IPS-11a (cell line): ENCODE results near the gene BIRC6.
"Not testable (repeated sequence)": the region's sequence is repeated elsewhere in the genome, so short reads cannot be mapped to it uniquely, and the experiment has no call there.

Experiments
- H3K4me3 ChIP-seq: one replicate; pipeline ENCODE4 v1.5.1; 2013; ENCODE audit warnings: low read depth, low read length, control low read depth

Gene BIRC6

DNA sequence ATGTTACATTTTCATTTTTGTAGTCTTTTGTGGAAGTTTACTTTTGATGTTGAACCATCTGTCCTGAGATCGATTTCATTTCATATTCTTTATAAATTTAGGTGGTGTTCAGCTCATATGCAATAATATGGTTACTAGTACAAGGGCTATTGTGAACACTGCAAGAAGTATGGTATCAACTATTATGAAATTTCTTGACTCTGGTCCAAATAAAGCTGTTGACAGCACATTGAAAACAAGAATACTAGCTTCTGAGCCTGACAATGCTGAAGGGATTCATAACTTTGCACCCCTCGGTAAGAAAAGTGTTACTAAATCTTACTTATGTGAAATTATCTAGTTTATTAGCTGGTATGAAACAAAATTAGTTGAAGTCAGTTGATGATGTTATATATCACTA, 146.1 kb downstream of the BIRC6 start:
- H3K4me3 ChIP-seq: no peak overlapping the region

DNA sequence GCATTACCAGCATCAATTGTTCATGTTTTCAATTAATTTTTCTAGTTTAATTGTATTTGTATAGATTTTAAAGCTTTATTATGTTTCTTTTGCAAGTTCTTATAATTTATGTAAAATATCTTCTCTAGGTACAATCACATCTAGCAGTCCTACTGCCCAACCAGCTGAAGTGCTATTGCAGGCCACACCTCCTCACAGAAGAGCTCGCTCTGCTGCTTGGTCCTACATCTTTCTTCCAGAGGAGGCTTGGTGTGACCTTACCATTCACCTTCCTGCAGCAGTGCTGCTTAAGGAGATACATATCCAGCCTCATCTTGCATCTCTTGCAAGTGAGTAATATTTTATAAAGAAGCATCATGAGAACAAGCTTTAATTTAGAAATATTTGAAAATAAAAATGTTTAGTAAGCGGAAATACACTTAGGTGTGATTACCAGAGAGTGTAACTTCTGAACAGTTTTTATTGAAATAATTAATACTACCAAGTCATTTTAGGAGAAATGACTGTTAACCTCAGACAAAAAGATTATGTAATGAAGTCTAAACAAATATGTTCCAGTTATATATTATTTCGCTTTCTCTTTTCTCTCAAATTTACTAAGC, 148.2 kb downstream of the BIRC6 start:
- no peak overlapping the region for H3K4me3 ChIP-seq

DNA sequence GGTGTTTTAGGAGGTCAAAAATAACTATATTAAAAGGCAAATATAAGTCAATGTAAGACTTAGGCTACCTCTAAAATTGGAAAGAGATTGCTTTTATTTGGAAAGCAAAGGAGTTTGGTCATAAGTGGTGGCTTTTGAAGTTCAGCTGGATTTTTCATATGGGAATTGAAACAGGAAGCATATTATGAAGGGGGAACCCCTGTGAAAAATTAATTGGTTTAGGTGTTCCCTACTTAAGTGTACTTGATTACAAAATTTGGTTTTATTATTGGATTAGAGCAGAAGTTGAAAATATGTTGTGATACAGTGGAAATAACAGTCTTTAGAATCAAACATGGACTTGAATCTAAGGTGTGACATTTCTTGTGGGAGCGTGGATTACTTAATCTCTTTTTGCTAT, 149.6 kb downstream of the BIRC6 start:
- H3K4me3 ChIP-seq: no peak overlapping the region

DNA sequence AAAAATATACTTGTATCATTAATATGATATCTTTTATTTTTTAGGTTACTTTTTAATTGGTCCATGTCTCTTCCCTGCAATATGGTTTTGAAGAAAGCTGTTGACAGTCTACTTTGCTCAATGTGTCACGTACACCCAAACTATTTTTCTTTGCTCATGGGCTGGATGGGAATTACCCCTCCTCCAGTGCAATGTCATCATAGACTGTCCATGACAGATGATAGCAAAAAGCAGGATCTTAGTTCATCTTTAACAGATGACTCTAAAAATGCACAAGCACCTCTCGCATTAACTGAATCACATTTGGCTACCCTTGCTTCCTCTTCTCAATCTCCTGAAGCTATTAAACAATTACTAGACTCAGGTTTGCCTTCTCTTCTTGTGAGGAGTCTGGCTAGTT, 158.1 kb downstream of the BIRC6 start:
- H3K4me3 ChIP-seq: no peak overlapping the region

DNA sequence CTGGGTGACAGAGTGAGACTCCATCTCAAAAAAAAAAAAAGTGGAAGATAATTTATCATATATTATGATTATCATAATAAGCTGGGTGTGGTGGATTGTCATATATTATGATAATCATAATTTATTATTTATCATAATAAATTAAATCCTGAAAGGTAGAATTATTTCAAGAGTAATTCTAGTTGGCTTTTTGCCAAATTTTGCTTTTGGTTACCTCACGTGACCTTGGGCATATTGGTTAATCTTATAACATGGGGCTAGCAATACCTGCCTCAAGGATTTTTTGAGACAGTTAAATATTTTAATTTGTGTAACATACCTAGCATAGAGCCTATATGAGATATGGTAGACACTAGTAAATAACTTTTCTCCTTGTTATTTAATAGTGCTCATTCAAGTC, 159.7 kb downstream of the BIRC6 start:
- H3K4me3 ChIP-seq: no peak overlapping the region

DNA sequence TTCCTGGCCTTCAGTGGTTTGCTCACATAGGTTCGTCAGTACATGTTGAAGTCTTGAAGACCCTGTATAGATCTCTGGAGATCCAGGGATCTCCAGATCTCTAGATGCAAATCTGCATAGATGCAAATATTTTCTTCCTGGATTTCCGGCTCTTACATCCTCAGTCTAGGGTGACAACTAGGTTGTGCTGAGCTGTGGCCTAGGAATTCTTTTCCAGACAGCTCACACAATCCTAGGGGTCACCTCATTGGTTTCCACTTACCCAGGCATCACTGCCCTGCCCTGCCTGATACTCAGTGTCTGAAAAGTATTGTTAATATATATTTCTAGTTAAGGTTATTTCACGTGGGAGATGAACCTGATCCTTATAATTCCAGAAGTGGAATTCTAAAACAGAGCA, 165.9 kb downstream of the BIRC6 start:
- H3K4me3 ChIP-seq: no peak overlapping the region

DNA sequence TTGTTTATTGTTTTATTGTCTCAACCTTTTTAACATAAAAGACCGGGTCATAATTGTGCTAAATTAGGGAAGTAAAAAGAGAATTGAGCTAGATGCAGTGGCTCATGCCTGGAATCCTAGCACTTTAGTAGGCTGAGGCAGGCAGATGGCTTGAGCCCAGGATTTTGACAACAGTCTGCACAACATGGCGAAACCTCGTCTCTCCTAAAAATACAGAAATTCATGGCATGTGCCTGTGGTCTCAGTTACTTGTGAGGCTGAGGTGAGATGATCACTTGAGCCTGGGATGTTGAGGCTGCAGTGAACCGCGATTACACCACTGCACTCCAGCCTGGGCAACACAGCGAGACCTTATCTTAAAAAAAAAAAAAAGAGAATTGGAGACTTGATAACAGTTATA, 166.9 kb downstream of the BIRC6 start:
- H3K4me3 ChIP-seq: no peak overlapping the region

DNA sequence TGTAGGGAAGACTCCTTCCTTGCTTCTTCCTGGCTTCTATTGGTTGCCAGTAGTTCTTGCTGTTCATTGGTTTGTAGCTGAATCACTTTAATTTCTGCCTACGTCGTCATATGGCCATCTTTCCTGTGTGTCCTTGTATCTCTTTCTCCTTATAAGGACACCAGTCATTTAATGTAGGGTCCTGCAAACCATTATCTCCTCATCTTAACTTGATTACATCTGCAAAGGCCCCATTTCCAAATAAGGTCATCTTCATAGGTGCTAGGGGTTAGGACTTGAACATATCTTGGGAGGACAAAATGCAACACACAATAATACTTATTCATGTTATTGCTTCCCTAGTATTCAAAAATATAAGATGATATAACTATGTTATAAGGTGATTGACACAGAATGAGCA, 175.5 kb downstream of the BIRC6 start:
- no peak overlapping the region for H3K4me3 ChIP-seq

DNA sequence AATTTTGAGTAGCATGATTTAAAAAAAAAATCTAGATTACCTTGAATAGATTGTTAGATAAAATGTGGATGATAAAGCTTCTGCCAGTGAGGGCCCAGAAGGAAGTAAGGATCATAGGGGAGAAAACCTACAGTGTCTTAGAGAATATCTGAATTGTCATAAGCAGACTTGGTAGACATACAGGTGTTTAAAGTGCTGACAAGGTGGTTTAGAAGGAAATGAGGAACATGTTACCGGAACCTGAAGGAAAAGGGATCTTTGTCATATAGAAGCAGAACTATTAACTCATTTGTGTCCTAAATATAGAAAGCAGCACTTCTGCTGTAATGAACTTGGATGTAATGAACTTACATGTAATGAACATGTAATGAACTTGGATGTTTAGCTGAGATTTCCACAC, 176.1 kb downstream of the BIRC6 start:
- H3K4me3 ChIP-seq: no peak overlapping the region

DNA sequence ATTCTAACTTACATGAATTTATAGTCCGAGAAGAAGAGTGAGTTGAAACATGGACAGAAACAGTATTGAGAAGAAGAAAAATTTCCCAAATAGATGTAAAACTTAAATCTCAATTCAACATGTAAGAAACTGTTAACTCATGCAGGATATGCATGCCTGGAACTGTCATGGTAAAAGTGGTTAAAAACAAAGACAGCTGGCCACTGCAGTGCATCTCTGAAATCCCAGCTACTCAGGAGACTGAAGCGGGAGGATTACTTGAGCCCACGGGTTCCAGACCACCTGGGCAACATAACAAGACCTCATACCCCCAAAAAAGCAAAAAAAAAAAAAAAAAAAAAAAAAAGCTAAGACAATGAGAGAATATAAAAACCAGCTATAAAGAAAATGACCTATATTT, 178.0 kb downstream of the BIRC6 start:
- no peak overlapping the region for H3K4me3 ChIP-seq

DNA sequence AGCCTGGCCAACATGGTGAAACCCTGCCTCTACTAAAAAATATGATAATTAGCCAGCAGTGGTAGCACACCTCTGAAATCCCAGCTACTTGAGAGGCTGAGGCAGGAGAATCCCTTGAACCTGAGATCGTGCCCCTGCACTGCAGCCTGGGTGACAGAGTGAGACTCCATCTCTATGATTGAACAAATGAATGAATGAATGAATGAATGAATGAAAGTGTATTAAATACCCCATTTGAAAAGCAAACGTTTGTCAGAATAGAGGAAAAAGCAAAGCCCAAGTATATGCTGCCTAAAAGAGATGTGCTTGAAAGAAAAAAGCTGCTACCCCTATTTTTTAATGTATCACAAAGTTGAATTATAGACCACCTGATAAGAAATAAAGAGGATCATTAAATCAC, 181.9 kb downstream of the BIRC6 start:
- no peak overlapping the region for H3K4me3 ChIP-seq

DNA sequence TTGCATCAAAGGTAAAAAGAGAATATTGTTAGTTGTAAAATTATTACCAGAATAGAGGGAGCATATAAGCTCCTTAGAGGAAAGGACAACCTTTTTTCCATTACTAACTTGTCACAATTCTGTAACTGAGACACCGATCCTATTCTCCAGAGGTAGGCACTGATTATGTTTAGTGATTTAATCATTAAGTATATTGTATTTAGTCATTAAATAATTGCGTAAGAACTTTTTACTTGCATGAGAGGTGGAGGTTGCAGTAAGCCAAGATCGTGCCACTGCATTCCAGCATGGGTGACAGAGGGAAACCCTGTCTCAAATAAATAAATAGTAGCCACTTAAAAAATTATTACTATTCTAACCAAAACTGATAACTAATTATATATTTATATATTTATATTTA, 195.7 kb downstream of the BIRC6 start:
- H3K4me3 ChIP-seq: not testable (repeated sequence)

DNA sequence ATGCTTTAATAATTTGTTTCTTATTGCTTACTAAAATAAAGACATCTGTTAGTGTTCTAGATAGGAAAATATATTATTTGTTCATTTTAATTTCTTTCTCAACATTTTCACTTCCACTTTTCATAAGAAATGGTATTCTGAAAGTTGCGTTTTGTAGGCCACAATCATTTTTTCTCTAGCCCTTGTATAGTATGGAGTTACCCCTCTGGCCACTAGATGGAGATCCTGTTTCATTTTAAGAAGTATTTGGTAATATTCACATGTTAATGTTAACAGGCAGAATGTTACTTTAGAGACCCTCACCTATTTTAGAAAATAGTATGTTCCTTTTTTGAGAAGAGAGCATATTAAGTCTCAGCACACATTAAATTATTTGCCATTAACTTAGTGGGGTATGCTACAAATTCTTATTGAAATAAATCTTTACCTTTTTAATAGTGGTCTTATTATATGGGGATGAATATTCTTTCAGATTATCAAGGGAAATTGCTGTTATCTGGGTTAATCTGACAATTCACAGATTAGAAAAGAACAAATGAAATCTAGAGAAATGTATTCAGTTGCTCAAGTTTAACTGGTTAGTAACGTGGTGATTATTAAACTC, 197.1 kb downstream of the BIRC6 start:
- H3K4me3 ChIP-seq: no peak overlapping the region

DNA sequence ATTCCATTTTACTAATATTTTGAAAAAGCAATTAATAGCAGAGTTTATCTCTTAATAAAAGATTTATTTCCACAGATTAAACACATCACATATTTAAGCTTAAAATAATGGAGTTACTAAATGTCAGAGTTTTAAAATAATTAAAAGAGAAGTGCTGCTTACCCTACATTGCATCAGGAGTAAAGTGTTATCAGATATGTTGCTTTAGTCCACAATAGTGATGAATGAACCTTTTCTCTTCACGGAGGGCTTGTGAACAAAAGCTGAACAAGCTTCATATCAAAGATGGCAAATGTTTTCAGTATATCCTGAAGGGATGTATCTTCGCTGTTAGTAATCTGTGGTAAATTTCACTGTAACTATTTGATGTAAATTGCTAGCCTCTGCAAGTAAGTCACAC, 201.7 kb downstream of the BIRC6 start:
- no peak overlapping the region for H3K4me3 ChIP-seq

DNA sequence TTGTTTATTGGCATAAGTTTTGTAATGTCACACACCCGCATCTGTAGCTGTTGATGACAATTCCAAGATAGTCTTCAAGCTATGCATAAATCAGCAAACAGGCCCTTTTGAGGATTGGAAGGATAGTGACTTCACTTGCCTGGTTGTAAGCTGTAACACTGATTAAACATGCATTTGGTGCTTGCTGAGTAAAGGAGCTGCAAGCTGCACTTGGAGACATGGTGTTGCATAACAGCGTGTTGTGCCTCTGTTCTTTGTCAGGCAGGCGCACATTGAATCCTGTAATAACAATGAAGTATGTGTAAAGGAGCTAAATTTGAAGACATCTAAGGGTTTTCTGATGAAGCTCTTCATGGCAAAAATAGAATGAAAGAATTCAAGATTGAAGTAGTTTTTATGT, 202.3 kb downstream of the BIRC6 start:
- H3K4me3 ChIP-seq: no peak overlapping the region

DNA sequence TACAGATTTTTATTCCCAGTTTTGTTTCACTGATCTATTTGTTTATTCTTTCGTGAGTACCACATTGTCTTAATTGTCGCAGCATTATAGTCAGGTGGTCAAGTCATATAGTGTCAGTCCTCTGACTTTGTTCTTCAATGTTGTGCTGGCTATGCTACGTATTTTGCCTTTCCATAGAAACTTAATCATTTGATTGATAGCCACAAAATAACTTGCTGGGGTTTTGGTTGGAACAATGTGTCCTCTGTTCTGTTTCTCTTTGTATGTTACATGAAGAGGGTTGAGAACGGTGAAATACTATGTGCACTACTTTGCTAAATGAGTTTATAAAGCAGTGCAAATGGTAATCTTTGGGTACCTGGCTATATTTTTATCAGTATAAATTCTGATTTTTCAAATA, 206.1 kb downstream of the BIRC6 start:
- no peak overlapping the region for H3K4me3 ChIP-seq

DNA sequence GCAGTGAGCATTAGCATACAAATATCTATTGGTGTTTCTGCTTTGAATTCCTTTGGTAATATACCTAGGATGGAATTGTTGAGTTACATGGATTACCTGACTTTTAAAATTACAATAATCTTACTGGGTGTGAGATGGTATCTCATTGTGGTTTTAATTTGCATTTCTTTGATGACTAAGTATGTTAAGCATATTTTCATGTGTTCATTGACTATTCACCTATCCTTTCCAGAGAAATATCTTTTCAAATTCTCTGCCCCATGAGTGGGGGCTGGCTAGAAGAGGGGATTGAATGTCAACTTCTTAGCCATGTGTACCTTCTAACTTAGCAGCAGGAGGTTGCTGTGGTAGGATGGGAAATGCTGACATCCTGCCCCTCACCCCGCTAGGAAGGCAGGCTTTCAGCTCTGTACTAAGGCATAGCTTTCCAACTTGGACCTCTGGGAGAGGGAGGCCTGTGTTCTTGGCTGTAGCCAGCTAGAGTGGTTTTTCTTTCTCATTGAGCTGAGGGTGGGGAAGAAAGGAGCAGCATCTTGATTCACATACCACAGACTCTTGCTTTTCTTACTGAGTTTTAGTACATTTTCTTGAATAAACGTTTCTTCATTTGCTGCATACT, 207.7 kb downstream of the BIRC6 start:
- no peak overlapping the region for H3K4me3 ChIP-seq

DNA sequence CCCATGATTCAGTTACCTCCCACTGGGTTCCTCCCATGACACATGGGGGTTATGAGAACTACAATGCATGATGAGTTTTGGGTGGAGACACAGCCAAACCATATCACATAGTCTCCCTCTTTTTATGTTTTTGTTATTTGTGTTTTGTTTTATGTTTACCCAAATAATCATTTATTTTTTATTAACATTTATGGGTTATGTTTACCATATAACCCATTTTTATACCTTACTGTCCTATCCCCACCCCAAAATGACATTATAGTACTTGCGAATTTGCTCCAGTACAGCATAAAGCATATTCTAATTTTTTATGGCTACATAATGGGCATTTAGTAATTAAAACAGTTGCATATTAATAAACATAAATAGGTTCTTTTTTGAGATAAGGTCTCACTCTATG, 209.1 kb downstream of the BIRC6 start:
- H3K4me3 ChIP-seq: no peak overlapping the region

DNA sequence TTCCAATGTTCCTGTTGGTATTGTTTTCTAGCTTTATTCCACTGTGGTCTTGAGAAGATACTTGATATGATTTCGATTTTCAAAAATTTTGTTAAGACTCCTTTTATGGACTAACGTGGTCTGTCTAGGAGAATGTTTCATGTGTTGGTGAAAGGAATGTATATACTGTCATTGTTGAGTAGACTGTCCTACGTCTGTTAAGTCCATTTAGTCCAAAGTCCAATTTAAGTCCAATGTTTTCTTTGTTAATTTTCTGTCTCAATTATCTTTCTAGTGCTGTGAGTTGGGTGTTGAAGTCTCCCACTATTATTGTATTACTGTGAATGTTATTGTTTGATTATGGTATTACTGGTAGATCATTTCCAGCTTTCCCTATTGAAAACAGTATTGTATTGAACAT, 215.2 kb downstream of the BIRC6 start:
- H3K4me3 ChIP-seq: no peak overlapping the region

DNA sequence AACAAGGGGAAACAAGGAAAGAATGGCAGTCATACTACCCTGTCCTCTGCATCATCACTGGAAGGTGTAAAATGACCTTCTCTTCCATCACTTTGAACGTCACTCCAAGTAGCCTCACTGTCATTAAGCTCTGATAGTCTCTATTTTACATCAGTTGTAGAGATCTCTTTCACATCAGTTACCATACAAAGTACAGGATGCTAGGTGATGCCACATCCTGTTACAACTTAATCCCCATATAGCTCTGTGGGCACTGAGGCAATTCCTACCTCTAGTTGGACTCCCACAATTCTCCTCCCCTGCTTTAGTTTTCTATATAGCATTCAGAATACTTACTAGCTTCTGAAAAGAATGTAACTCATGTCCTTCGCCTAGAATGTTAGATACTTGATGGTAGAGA, 215.9 kb downstream of the BIRC6 start:
- no peak overlapping the region for H3K4me3 ChIP-seq

DNA sequence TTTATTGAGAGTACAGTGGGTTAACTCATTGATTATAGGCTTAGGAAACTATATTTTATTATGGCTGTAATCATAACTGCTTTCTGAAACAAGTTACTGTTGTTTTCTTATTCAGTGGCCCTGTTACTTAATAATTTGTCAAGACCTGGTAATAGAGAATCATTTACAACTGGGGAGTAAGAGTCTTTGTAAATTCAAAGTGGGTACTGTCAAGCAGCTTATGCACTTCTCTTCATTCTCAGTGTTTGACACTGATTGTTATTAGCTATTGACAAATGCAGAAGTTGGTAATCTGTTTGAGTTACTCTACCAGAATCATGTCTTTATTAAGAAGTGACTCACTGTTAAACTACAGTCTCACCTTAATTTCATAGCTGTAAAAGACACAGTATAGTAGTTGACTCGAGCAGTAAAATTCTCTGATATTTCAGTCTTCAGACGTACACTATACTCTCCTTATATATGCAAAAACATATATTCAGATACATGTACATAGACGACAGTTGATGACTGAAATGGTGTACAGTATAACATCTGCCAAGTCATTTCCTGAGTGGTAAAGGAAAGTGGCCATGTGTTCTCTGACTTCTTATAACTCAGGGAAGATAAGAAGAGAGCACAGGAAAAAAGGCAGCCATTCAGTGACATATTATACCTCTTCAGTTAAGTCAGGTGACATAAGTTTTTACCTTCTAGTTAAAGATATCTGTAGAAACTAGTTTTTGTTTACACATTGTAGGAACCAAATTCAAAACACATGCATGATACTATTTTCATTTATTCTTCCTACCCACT, 235.0 kb downstream of the BIRC6 start:
- H3K4me3 ChIP-seq: no peak overlapping the region

DNA sequence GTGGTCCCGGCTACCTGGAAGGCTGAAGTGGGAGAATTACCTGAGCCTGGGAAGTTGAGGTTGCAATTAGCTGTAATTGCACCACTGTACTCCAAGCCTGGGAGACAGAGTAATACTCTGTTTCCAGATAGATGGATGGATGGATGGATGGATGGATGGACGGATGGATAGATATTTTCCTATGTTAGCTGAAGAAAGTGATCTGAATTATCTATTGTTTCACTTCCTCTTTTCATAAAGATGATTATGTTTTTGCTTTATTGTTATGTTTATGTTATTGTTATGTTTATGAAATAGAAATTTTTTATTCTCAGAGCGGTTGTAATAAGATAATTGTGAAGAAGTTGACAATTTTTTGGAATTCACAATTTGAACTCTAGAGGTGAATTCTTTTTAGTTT, 237.8 kb downstream of the BIRC6 start:
- no peak overlapping the region for H3K4me3 ChIP-seq
